Cardiac fibroblast (primary cell): ENCODE data around the gene COL1A1.

Experiments used
- DNase-seq, 2 donors: peaks; one replicate each; pipeline versions ENCODE4 v3.0.0 to v3.0.0-alpha.2; 2010; ENCODE audit warnings: low read depth in 2 of 2
- H3K4me3 ChIP-seq, 2 donors: replicated peaks in 1 of 2; 1 replicate in 1 of 2; 2 replicates in 1 of 2; pipeline ENCODE4 v1.5.1; 2011; ENCODE audit warnings: low read depth in 2 of 2, low read length in 2 of 2, mild to moderate bottlenecking in 2 of 2, moderate library complexity in 1 of 2
- TF ChIP-seq, protein P1 (sequence below): IDR thresholded peaks from one replicate; pipeline ENCODE4 v1.5.1; 2011; ENCODE audit warnings: low read depth, mild to moderate bottlenecking, low read length, inconsistent platforms

The COL1A1 gene

GRCh38 chr17:50139950-50140885 lies 61.2 kb downstream of the COL1A1 start:
- TF ChIP-seq, protein P1, sequence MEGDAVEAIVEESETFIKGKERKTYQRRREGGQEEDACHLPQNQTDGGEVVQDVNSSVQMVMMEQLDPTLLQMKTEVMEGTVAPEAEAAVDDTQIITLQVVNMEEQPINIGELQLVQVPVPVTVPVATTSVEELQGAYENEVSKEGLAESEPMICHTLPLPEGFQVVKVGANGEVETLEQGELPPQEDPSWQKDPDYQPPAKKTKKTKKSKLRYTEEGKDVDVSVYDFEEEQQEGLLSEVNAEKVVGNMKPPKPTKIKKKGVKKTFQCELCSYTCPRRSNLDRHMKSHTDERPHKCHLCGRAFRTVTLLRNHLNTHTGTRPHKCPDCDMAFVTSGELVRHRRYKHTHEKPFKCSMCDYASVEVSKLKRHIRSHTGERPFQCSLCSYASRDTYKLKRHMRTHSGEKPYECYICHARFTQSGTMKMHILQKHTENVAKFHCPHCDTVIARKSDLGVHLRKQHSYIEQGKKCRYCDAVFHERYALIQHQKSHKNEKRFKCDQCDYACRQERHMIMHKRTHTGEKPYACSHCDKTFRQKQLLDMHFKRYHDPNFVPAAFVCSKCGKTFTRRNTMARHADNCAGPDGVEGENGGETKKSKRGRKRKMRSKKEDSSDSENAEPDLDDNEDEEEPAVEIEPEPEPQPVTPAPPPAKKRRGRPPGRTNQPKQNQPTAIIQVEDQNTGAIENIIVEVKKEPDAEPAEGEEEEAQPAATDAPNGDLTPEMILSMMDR = peak; percentile 90
- peak; percentile 84 to 85 for DNase-seq
- H3K4me3 ChIP-seq = no peak overlapping the region

GRCh38 chr17:50139185-50139783 lies 62.1 kb downstream of the COL1A1 start:
- no peak for DNase-seq
- no peak overlapping the region for H3K4me3 ChIP-seq
- TF ChIP-seq, protein P1 = no peak

- no peak for DNase-seq
- H3K4me3 ChIP-seq = no peak overlapping the region
- TF ChIP-seq, protein P1 = no peak
Observed at GRCh38 chr17:50137042-50137441, 64.4 kb downstream of the COL1A1 start.

- no peak for DNase-seq
- TF ChIP-seq, protein P1 = no peak
- H3K4me3 ChIP-seq = no peak overlapping the region
Observed at GRCh38 chr17:50136096-50136687, 65.2 kb downstream of the COL1A1 start.

- H3K4me3 ChIP-seq = no peak overlapping the region
- TF ChIP-seq, protein P1 = no peak
Observed at GRCh38 chr17:50135316-50136095, 65.9 kb downstream of the COL1A1 start.

DNA sequence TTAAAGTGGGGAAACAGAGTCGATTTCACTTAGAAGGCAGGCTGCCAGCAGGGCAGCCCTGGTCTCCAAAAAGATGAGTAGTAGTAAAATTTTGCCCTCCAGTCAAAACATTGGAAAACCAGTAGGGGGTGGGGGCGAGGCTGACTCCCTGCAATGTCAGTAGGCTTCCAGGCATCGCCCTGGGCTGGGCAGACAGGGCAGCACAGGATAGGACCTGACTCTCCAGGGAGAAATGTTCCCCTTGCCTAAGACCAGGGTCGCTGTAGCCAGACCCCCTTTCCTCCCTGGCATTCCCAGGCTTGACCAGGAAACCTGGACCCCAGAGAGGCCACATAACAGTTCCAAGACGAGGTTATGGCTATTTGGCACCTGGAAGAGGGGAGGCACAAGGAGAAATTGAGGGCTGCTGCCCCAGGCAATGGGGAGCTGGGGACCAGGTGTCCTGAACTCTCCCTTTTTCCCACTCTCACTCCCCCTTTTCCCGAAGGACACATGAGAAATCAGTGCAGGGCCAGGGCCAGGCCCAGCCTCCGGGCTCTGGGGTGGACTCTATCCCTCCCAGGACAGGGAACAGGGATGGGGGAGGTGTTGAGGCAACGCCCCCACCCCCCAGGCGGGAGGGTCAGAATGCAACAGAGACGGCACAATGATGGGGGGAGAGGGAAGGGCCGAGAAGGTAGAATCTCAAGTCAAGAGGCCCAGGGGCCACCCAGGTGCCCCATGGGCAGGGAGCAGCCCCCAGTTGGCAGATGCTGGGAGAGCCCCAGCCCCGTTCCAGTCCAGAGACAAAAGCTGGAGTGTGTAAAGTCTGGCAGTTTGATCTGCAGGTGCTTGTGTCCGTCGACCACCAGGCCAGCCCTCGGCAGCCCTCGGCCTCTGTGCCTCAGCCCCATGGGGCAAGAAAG lies 67.0 kb downstream of the COL1A1 start:
- no peak overlapping the region for H3K4me3 ChIP-seq
- TF ChIP-seq, protein P1 = no peak
- DNase-seq = no peak

More at GRCh38 chr17:50135316-50136095, 65.9 kb downstream of the COL1A1 start:
- DNase-seq = no peak
